ENCODE measurements around the gene PPM1D.
"Not testable (repeated sequence)": the region's sequence is repeated elsewhere in the genome, so short reads cannot be mapped to it uniquely, and the experiment has no call there.

PPM1D gene

GRCh38 chr17:60599620-60600489, at the start of gene PPM1D:
TSS of gene PPM1D (plus strand) at chr17:60600193. CDS start at chr17:60600415, 222 bp downstream.
- DNase-seq, result peak; percentile 81

DNA sequence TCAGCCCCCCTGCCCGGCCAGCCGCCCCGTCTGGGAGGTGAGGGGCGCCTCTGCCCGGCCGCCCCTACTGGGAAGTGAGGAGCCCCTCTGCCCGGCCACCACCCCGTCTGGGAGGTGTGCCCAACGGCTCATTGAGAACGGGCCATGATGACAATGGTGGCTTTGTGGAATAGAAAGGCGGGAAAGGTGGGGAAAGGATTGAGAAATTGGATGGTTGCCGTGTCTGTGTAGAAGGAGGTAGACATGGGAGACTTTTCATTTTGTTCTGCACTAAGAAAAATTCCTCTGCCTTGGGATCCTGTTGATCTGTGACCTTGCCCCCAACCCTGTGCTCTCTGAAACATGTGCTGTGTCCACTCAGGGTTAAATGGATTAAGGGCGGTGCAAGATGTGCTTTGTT, 47.7 kb upstream of the PPM1D start:
- DNase-seq, result not testable (repeated sequence)

DNA sequence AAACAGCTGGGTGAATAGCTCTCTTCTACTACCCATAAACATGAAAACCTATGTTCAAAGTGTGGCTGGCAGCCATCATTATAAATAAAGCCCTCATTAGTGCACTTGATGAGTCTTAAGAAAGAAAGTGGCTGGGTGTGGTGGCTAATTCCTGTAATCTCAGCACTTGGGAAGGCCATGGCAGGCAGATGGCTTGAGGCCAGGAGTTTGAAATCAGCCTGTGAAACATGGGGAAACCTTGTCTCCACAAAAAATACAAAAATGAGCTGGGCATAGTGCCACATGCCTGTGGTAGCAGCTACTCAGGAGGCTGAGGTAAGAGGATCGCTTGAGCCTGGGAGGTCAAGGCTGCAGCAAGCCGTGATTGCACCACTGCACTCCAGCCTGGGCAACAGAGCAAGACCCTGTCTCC, 45.6 kb upstream of the PPM1D start:
- no peak for DNase-seq

DNA sequence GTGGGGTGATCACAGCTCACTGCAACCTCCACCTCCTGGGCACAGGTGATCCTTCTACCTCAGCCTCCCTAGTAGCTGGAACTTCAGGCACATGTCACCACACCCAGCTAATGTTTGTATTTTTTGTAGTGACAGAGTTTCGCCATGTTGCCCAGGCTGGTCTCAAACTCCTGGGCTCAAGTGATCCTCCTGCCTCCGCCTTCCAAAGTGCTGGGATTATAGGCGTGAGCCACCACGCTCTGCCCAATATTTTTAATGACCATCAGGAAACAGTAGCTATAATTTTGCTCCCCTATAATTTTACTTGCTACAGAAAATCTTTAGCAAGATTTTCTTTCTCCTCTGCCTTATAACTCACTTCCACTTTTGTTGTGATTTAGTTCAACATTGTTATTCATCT, 44.2 kb upstream of the PPM1D start:
- DNase-seq, result no peak

DNA sequence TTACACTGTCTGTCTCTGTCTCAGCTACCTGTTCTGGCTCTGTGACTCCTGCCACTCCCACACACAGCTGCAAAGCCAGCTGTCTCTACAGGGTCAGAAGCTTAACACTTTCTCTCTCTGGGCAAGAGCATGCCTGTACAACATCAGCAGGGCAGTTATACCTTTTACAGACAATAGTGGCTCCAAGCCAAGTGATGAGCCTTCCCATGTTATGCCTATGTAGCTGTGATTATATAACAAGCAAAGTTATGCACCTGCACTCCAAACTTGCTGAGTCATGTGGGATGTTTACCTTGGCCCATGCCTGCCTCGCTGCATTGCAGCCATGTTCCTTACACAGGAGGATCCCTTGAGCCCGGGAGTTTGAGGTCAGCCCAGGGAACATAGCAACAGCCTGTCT, 42.2 kb upstream of the PPM1D start:
- no peak for DNase-seq

- no peak for DNase-seq
Measured at GRCh38 chr17:60559659-60559994, 40.4 kb upstream of the PPM1D start.

DNA sequence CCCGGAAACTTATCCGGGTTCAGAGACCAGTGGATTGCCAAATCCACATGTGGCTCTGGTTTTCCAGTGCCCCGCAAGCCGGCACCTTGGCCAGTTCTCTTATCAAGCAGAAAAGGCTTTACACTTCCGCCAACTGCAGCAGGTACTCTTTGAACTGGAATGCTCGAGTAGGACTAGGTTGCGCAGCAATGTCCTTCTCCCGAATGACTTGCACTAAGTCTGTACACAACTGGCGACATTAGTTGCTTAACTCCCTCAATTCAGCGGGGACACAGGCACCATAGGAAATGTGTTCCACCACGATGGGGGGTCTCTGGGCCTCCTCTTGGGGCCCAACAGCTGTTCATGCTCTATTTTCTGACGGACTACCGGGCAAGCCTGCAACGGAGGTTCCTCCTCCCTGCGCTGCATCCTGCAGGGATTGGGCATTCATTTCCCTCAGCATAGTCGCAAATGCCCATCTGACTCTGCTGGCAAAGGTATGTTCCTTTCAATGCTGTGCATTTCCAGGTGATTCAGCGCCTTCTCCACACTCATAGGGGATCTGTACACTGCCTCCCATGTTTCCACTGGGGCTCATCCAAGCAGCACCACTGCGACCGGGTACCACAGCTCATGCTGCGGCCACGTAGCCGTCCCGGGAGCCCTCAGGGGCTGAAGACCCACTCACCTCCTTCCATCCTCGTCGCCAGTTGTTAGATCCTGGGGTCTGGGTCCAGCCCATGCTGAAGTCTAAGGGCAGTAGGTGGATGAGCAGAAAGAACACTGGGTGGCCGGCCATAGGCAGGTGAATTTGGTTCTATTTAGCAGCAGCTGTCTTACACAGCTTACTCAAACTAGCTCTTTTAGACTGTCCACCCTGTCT, 39.8 kb upstream of the PPM1D start:
- no peak for DNase-seq

GRCh38 chr17:60560860-60561257, 39.1 kb upstream of the PPM1D start:
- DNase-seq, result no peak

- DNase-seq, result no peak
Measured at GRCh38 chr17:60562421-60562820, 37.6 kb upstream of the PPM1D start.

- no peak for DNase-seq
Measured at GRCh38 chr17:60563743-60564142, 36.2 kb upstream of the PPM1D start.

- no peak for DNase-seq
Measured at GRCh38 chr17:60565233-60565632, 34.8 kb upstream of the PPM1D start.

DNA sequence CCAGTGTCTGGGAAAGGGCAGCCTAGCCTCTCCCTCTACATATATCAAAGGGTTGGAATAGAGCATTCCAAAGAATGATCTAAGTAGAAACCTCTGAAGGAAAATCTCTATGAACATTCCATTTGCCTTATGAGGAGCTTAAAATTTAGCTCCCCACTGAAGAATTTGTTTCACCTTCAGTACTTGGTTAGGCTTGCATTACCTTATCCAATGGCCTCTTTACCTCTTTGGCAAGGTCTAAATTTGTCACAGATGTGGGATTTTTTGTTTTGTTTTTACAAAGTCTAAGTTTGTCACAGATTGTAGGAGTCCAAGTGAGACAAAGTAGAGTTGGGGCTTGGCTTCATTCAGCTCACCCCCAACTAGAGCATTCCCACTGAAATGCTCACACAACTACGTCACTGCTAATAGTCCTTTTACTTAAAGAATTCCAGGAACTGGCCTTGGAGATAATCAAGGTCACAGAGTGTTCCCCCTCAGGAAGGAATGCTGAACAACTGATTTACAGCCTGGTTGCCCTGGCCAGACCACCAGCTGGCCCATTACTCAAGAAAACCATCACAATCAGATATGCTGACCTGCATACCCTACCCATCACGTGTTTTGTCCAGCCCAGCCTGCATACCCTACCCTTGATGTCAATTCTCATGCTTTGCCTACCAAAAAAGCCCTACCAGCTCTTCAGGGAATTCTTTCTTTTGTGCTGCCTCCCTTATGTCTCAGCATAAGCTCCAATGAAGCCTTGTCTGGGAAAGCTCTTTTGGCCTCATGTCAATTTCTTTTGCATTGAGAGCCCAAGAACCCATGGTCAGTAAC, 26.5 kb upstream of the PPM1D start:
- no peak for DNase-seq

DNA sequence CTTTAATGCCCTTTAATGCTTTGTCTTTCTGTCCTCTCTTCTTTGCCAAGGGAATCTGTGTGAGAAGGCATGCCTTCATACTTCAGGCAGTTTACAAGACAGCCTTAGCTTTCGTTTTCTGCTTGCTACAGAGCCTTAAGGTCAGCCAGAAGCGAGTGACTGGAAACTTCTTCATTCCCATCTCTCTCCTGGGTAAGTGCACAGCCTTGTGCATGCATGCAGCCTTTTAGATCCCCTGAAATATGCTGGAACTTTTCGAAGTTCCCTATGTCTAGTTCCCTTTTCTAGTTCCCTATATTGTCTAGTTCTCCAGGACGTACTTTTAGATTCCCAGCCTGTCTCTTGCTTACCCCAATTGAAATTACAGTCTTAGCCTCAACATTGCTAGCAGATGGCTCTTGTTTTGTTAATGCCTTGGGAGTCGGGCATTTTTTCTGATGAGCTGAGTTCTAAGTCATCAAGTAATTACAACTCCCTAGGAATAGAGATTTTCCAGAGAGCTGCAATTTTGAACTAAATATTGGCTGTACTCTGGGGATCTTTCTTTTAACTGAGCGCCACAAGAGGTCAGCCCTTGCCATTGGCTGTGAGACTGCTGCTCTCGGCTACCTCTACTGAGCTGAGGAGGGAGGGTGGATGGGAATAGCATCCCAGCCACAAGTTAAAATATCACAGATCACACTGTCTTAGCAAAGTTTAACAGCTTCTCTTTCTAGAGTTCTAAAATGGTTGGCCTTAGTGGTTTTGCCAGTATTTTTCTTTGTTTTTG, 22.7 kb upstream of the PPM1D start:
- DNase-seq, result no peak

DNA sequence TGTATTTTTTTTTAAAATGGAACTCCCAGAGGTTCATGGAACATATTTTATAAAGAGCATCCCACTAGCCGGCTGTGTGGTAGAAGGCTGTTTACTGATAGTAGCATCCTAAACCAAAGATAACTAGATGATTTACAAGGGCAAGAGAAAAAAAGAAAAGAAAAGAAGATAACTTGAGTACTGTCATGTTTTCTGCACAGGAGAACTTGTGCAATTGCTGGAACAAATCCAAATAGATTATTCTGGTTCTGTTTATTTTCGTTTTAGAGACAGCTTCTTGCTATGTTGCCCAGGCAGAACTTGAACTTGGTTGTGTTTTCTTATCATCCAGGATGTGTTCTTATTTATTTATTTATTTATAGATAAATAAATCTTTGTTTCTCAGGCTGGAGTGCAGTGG, 20.9 kb upstream of the PPM1D start:
- DNase-seq, result no peak

- DNase-seq, result no peak
Measured at GRCh38 chr17:60579551-60579950, 20.4 kb upstream of the PPM1D start.

DNA sequence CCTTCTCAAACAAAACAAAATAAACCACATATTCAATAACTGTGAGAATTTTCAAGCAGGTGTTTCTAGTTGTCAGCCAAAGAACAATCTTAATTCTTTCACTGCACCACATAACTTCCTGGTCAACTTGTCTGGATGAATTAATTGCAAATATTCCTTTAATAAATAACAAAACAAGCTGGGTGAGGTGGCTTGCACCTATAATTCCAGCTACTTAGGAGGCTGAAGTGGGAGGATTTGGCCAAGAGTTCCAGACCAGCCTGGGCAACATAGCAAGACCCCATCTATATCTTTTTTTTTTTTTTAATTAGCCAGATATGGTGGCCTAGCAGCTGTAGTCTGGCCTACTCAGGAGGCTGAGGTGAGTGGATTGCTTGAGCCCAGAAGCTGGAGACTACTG, 17.0 kb upstream of the PPM1D start:
- DNase-seq, result no peak

DNA sequence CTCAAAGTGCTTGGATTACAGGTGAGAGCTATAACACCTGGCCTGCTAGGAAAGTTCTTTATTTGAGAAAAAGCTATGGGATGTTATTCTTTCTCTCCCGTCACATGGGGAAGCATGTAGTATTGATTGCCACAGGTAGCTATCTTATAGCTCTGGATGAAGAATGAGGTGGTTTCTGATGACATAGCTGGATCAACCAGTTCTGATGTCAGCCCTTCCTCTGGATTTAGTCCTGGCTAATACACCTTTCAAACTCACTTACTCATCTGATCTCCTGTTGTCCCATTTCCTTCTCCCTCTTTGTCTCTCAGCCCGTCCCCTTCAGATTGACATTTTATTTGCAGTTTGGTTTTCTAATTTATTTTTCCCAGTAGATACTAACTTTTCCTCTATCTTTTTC, 14.1 kb upstream of the PPM1D start:
- no peak for DNase-seq

DNA sequence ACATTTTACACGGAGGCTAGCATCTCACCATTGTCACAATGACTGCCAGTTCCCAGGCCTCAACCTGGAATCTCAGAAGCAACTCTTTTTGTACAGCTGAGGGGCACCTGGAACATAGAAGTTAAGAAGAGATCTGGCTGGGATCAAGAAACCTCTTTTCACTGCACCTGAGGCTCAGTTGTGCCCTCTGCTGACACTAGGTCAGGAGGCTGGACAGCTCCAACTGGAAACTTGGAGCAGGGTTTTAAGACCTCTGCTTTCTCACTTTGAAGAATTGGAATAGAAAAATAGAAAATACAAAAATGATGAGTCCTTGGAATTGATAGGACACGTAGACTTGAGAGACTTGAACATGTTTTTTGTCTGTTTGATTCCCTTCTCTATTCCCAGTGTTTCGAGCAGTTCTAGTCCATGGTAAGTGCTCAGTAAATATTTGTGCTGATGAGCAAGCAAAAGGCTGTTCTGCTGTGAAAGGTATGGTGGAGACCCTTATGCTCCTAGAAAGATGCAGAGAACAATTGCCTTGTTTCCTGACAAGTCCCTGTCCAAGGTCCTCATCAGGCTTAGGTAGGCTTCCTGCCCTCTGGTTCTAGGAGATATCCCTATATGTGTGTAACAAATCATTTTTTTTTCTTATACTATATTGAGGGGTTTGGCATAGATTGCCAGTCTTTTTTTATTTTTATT, 13.6 kb upstream of the PPM1D start:
- no peak for DNase-seq

DNA sequence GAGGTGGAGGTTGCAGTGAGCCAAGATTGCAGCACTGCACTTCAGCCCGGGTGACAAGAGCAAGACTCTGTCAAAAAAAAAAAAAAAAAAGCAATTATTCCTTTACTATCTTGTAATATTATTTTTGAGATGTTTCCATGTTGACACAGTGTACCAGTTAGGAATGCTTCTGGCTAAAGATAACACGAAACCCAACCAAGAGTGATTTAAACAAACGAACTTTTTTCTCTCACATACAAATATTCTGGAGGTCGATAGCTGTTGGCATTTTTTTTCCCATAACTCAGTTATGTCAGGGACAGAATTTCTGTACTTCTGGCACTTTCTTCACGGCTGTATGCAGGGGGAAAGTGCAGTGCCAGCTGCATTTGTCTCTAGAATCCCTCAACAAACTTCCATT, 9.9 kb upstream of the PPM1D start:
- no peak for DNase-seq

- no peak for DNase-seq
Measured at GRCh38 chr17:60592750-60593149, 7.2 kb upstream of the PPM1D start.

DNA sequence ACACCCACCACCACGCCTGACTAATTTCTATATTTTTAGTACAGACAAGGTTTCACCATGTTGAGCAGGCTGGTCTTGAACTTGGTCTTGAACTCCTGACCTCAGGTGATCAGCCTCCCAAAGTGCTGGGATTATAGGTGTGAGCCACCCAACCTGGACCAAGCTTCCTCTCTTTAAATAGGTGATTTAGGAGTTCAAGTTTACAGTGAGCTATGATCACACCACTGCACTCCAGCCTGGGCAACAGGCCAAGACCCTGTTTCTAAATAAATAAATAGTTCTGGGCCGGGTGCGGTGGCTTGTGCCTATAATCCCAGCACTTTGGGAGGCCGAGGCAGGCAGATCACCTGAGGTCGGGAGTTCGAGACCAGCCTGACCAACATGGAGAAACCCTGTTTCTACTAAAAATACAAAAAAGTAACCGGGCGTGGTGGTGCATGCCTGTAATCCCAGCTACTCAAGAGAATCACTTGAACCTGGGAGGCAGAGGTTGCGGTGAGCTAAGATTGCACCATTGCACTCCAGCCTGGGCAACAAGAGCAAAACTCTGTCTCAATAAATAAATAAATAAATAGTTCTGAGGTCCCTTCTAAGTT, 6.5 kb upstream of the PPM1D start:
- not testable (repeated sequence) for DNase-seq

Measured in cortex of kidney (tissue), 1 donor.